ENCODE data around the gene KMT2C. TPM values are rescaled to one million over a fixed set of nuclear protein-coding genes. Genes with fewer than 3 reads are reported as not detected.

The KMT2C gene
- total and polyA plus RNA-seq, 10 of the 15 experiments (the other 5 are each of a cell fraction or from before 2014, with no cell fraction given) = 3.3 to 45.2 (median 19.2) TPM

DNA sequence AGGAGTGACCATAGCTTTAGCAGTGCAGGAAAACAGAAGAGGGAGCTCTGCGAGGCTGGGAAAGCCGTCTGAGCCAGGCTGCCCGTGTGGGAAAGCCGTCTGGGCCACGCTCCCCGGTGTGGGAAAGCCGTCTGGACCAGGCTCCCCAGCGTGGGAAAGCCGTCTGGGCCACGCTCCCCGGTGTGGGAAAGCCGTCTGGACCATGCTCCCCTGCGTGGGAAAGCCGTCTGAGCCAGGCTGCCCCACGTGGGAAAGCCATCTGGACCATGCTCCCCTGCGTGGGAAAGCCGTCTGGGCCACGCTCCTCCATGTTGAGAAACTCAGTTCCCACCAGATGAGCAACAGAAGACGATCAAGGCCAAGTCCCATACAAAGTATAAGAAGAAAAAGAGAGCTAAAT is 308.6 kb downstream of the KMT2C start:
- H3K36me3 ChIP-seq (ENCODE audit: control insufficient read depth in 2 of 2, insufficient read depth in 2 of 2, low read length in 1 of 2) = peaks cover 5 to 11% of the 10 kb centered on the region in 2 experiments; a peak in 3 of 4 replicates
- H3K79me2 ChIP-seq (ENCODE audit: control insufficient read depth, insufficient read depth, low read length) = no peaks in the 10 kb centered on the region
- H3K27me3 ChIP-seq (replicated peaks in 1 of 2; ENCODE audit: control insufficient read depth in 2 of 2, insufficient read depth in 2 of 2, low read length in 1 of 2) = no peaks in the 10 kb centered on the region
- H3K27ac ChIP-seq (ENCODE audit: control insufficient read depth, insufficient read depth) = no peak overlapping the region
- 99% methylated on average over 19 of the region's 19 CpGs for WGBS (ENCODE audit: insufficient coverage, insufficient replicate concordance, low lambda C conversion rate, missing lambda C conversion rate)
- H3K9ac ChIP-seq (ENCODE audit: control insufficient read depth, insufficient read depth, low read length) = no peak overlapping the region
- H3K4me2 ChIP-seq (ENCODE audit: control insufficient read depth, insufficient read depth) = no peak overlapping the region
- in situ Hi-C loops (cut with MboI) (no loop called here), intact Hi-C loops (cut with micrococcal nuclease; ENCODE audit: unreplicated experiment) (no loop called here)
- ChIA-PET POLR2A (interaction anchor here (0.5 kb wide), 1 partner anchor 312 kb away, joined by 4 read pairs; no protein-coding TSS in a partner anchor), RAD21 (ENCODE audit: unreplicated experiment) (no interaction called here), SMC1A (ENCODE audit: uncharacterized antibody, unreplicated experiment) (no interaction called here), CTCF (no interaction called here)
- H3K4me3 ChIP-seq = no peak overlapping the region
- H2AFZ ChIP-seq (ENCODE audit: control insufficient read depth, low read depth, low read length) = no peak overlapping the region
- FAIRE-seq (no peak), ATAC-seq (no peak), DNase-seq (ENCODE audit: low read depth, low spot score) (no peak)
- no peaks in the 10 kb centered on the region for H3K9me3 ChIP-seq (replicated peaks; ENCODE audit: control insufficient read depth, insufficient read depth, low read length)
- H4K20me1 ChIP-seq (ENCODE audit: control insufficient read depth, insufficient read depth) = no peaks in the 10 kb centered on the region
- no TSS peak for BruUV-seq (replicated peaks)
- no peaks in the 10 kb centered on the region for H3K4me1 ChIP-seq (ENCODE audit: control insufficient read depth, insufficient read depth, low read length)
- TF ChIP-seq ZNF592 (IDR thresholded peaks at IDR 0.05) (no peak), ETV6 (conservative IDR thresholded peaks at IDR 0.05 in 1 of 2, IDR thresholded peaks at IDR 0.05 in 1 of 2; ENCODE audit: borderline replicate concordance in 1 of 2, low read depth in 1 of 2) (no peak), NR2C1 (IDR thresholded peaks at IDR 0.05) (no peak), DPF2 (IDR thresholded peaks at IDR 0.05) (no peak), BACH1 (IDR thresholded peaks at IDR 0.05; ENCODE audit: borderline replicate concordance) (no peak), ASH2L (IDR thresholded peaks at IDR 0.05; ENCODE audit: borderline replicate concordance, low read depth) (no peak), SREBF2 (IDR thresholded peaks at IDR 0.05; ENCODE audit: low read length) (no peak), E4F1 (IDR thresholded peaks at IDR 0.05; ENCODE audit: borderline replicate concordance, partially characterized antibody) (no peak), CTCF (IDR thresholded peaks at IDR 0.05 in 2 of 3, conservative IDR thresholded peaks at IDR 0.05 in 1 of 3; ENCODE audit: control insufficient read depth in 2 of 3, extremely low read depth in 1 of 3, insufficient read depth in 1 of 3, low read depth in 3 of 3, low read length in 3 of 3) (no peak)
- TF ChIP-seq, protein P1, sequence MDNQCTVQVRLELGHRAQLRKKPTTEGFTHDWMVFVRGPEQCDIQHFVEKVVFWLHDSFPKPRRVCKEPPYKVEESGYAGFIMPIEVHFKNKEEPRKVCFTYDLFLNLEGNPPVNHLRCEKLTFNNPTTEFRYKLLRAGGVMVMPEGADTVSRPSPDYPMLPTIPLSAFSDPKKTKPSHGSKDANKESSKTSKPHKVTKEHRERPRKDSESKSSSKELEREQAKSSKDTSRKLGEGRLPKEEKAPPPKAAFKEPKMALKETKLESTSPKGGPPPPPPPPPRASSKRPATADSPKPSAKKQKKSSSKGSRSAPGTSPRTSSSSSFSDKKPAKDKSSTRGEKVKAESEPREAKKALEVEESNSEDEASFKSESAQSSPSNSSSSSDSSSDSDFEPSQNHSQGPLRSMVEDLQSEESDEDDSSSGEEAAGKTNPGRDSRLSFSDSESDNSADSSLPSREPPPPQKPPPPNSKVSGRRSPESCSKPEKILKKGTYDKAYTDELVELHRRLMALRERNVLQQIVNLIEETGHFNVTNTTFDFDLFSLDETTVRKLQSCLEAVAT (IDR thresholded peaks at IDR 0.05) = no peak

Measured in GM12878 (cell line).